ENCODE data around the gene SHE. TPM values are rescaled to one million over a fixed set of nuclear protein-coding genes. Genes with fewer than 3 reads are reported as not detected.

The SHE gene
- total RNA-seq, 3 donors from 2014 or later (not counting 1 experiment from before 2014, with no cell fraction given): 0.10 to 0.14 TPM; not detected in 1

DNA sequence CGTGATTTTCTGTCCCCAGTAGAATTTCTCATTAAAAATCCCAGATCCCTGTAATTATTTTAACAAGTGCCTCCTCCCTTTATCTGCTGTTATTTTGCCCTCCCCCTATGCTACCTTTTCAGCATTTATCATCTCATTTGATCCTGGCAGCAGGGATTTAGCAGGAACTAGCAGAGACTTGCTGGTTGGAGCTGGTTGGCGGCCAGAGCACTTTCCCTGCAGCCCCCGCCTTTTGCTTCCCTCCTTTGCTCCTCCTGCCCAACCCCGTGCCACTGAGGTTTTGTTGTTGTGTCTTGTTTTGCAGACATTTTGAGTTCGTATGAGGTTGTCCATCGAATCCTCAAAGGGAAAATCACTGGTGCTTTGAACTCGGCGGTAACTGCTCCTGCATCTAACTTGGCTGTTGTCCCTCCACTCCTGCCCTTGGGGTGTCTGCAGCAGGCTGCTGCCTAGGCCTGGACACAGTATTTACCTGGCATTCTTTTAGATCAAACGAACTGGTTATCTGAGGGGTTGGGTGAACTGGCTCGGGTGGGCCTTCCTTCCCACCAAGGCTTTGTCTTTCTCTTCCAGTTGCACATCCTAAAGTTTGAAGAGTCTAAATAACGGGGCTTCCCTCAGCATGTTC lies 45.0 kb upstream of the SHE start:
- Histone ChIP-seq H3K36me3 (ENCODE audit: control insufficient read depth, insufficient read depth, low read length) (peaks cover 37% of the 10 kb centered on the region), H3K4me1 (ENCODE audit: control insufficient read depth, insufficient read depth, low read length) (no peaks in the 10 kb centered on the region), H3K27ac (ENCODE audit: low read length) (no peak overlapping the region), H3K4me3 (ENCODE audit: low read length) (no peak overlapping the region), H3K27me3 (ENCODE audit: control insufficient read depth, insufficient read depth, low read length) (no peaks in the 10 kb centered on the region), H3K9me3 (ENCODE audit: control insufficient read depth, insufficient read depth, low read length) (no peaks in the 10 kb centered on the region)
- Mint-ChIP-seq H3K9me3 (no peaks in the 10 kb centered on the region), H3K36me3 (peaks cover 11% of the 10 kb centered on the region), H3K4me1 (peaks cover 6 to 25% of the 10 kb centered on the region in 2 donors), H3K27ac (peak overlapping the region in 1 of 2 donors; percentile 52), H3K27me3 (ENCODE audit: low read depth in 2 of 2) (peaks cover 0 to 2% of the 10 kb centered on the region in 2 donors), H3K4me3 (no peak overlapping the region)
- ATAC-seq: no peak
- no peak for DNase-seq
- intact Hi-C loops (cut with micrococcal nuclease): no loop called here
- WGBS (ENCODE audit: insufficient coverage): 93% methylated on average over 11 of the region's 11 CpGs
- TF ChIP-seq, protein P1, sequence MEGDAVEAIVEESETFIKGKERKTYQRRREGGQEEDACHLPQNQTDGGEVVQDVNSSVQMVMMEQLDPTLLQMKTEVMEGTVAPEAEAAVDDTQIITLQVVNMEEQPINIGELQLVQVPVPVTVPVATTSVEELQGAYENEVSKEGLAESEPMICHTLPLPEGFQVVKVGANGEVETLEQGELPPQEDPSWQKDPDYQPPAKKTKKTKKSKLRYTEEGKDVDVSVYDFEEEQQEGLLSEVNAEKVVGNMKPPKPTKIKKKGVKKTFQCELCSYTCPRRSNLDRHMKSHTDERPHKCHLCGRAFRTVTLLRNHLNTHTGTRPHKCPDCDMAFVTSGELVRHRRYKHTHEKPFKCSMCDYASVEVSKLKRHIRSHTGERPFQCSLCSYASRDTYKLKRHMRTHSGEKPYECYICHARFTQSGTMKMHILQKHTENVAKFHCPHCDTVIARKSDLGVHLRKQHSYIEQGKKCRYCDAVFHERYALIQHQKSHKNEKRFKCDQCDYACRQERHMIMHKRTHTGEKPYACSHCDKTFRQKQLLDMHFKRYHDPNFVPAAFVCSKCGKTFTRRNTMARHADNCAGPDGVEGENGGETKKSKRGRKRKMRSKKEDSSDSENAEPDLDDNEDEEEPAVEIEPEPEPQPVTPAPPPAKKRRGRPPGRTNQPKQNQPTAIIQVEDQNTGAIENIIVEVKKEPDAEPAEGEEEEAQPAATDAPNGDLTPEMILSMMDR (IDR thresholded peaks at IDR 0.05): no peak

DNA sequence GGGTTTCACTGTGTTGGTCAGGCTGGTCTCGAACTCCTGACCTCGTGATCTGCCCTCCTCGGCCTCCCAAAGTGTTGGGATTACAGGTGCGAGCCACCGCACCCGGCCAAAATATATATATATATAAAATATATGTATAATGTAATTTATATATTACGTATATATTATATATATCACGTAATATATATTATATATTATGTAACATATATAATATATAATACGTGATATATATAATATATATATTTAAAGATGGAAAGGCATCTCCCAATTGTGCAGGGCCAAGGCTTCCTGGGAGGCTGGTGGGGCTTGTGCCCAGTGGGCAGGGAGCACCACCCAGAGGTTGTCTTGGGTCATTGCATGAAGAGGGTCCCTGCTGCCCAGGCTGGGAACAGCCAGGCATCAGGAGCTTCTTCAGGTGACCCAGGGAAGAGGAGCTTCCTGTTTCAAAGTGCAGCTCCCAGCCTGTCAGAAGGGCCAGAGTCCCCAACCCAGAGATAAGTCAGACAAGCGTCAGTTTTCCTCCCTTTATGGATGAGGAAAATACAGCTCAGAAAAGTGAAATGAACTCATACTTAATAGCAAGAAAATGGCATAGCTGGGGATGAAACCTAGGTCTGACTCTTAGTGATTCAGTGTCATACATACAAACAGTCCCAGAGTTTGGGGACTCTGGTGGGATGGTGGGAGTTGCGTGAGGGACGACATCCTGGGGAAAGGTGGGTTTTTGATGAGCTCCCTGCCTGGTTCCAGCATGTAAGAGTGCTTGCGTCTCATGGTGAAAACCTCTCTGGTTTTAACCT lies 44.3 kb upstream of the SHE start:
- H3K4me3 ChIP-seq (ENCODE audit: low read length): no peak overlapping the region
- intact Hi-C loops (cut with micrococcal nuclease): loop anchor here (1.0 kb wide), 1 partner anchor 66 kb away; no protein-coding TSS in a partner anchor
- ATAC-seq (peak; percentile 73 to 94 (median 92)), DNase-seq (peak; percentile 31 to 76)
- Mint-ChIP-seq H3K36me3 (peaks cover 11% of the 10 kb centered on the region), H3K27me3 (ENCODE audit: low read depth in 2 of 2) (peaks cover 0 to 2% of the 10 kb centered on the region in 2 donors), H3K9me3 (no peaks in the 10 kb centered on the region), H3K4me3 (no peak overlapping the region), H3K4me1 (peaks cover 6 to 25% of the 10 kb centered on the region in 2 donors), H3K27ac (peak overlapping the region in 1 of 2 donors; percentile 43)
- WGBS (ENCODE audit: insufficient coverage): 85% methylated on average over 6 of the region's 13 CpGs
- H3K36me3 ChIP-seq (ENCODE audit: control insufficient read depth, insufficient read depth, low read length): peaks cover 29% of the 10 kb centered on the region
- H3K27ac ChIP-seq (ENCODE audit: low read length): no peak overlapping the region
- H3K9me3 ChIP-seq (ENCODE audit: control insufficient read depth, insufficient read depth, low read length): no peaks in the 10 kb centered on the region
- TF ChIP-seq, protein P1 (IDR thresholded peaks at IDR 0.05): peak; percentile 71
- no peaks in the 10 kb centered on the region for H3K4me1 ChIP-seq (ENCODE audit: control insufficient read depth, insufficient read depth, low read length)
- no peaks in the 10 kb centered on the region for H3K27me3 ChIP-seq (ENCODE audit: control insufficient read depth, insufficient read depth, low read length)

DNA sequence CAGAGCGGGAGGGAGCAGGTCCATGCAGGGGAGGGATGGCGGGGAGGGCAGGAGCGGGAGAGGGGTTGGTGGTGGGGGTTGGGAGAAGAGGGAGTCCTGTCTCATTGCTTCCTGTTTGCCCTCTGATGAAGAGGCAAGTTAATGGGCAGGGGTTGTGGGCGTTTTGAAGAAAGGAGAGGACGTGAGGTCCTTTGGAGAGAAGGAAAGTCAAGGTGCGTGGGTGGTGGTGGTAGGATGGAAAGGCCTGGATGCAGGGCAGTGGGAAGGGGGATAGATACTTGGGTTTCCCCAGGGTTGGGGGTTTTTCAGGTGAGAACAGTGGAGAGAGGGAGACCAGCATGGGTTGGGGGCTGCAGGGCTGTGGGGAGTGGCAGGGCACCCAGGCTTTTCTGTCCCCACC lies 39.0 kb upstream of the SHE start:
- H3K4me1 ChIP-seq (ENCODE audit: control insufficient read depth, insufficient read depth, low read length): no peaks in the 10 kb centered on the region
- WGBS (ENCODE audit: insufficient coverage): 71% methylated on average over 6 of the region's 6 CpGs
- H3K9me3 Mint-ChIP-seq: no peaks in the 10 kb centered on the region
- H3K36me3 Mint-ChIP-seq: no peaks in the 10 kb centered on the region
- no peaks in the 10 kb centered on the region for H3K4me1 Mint-ChIP-seq
- H3K27ac ChIP-seq (ENCODE audit: low read length): no peak overlapping the region
- H3K27me3 Mint-ChIP-seq (ENCODE audit: low read depth in 2 of 2): peaks cover 0 to 15% of the 10 kb centered on the region in 2 donors
- no peak overlapping the region for H3K27ac Mint-ChIP-seq
- no peaks in the 10 kb centered on the region for H3K36me3 ChIP-seq (ENCODE audit: control insufficient read depth, insufficient read depth, low read length)
- no peaks in the 10 kb centered on the region for H3K27me3 ChIP-seq (ENCODE audit: control insufficient read depth, insufficient read depth, low read length)
- no peak for DNase-seq
- intact Hi-C loops (cut with micrococcal nuclease): no loop called here
- TF ChIP-seq, protein P1 (IDR thresholded peaks at IDR 0.05): no peak
- no peak overlapping the region for H3K4me3 Mint-ChIP-seq
- no peaks in the 10 kb centered on the region for H3K9me3 ChIP-seq (ENCODE audit: control insufficient read depth, insufficient read depth, low read length)
- H3K4me3 ChIP-seq (ENCODE audit: low read length): no peak overlapping the region
- no peak for ATAC-seq

Measured in natural killer cell (primary cell).